GM12878 (cell line): ENCODE measurements around the gene ZNF226. TPM values are rescaled to one million over a fixed set of nuclear protein-coding genes. Genes with fewer than 3 reads are reported as not detected.

ENCODE experiments used
- BCL11A ChIP-seq: IDR thresholded peaks from 2 replicates; pipeline ENCODE4 v1.6.1; 2011; ENCODE audit warnings: low read depth, low read length
- CBFB ChIP-seq: IDR thresholded peaks from 2 replicates; pipeline ENCODE4 v1.6.1; 2016; ENCODE audit warnings: antibody characterized with exemption, low read depth
- GABPA ChIP-seq: IDR thresholded peaks from 2 replicates; pipeline ENCODE4 v1.6.1; 2014; ENCODE audit warnings: antibody characterized with exemption, low read depth, mild to moderate bottlenecking, inconsistent platforms
- LARP7 ChIP-seq: fragments of 450-650 bp; IDR thresholded peaks from 2 replicates; pipeline ENCODE4 v1.6.1; 2017; ENCODE audit warnings: mild to moderate bottlenecking
- MTA3 ChIP-seq: IDR thresholded peaks from 2 replicates; pipeline ENCODE4 v1.6.1; 2012; ENCODE audit warnings: low read length, inconsistent platforms, borderline replicate concordance
- SIX5 ChIP-seq: IDR thresholded peaks from 2 replicates; pipeline ENCODE4 v1.6.1; 2011; ENCODE audit warnings: mild to moderate bottlenecking, low read depth, low read length, moderate library complexity; ENCODE audit not compliant: severe bottlenecking
- YBX1 ChIP-seq: fragments of 450-650 bp; IDR thresholded peaks from 2 replicates; pipeline ENCODE4 v1.6.1; 2016; ENCODE audit warnings: antibody characterized with exemption
- ZBED1 ChIP-seq: IDR thresholded peaks from 2 replicates; pipeline ENCODE4 v1.6.1; 2016; ENCODE audit warnings: borderline replicate concordance
- polyA plus RNA-seq, 11 experiments: library from polyadenylated mRNA; depleted of rRNA in 4 of 11; unstranded in 6 of 11; stranded (reverse) in 5 of 11; fragments of >200 nt; fragmentation: Nextera tagmentation in 4 of 11; fragmentation: Illumina TruSeq in 1 of 11; extraction: Ambion mirVana in 4 of 11; extraction: Trizol in 1 of 11; gene quantifications; 1 replicate in 1 of 11; 2 replicates in 10 of 11; pipeline versions ENCODE4 v1.2.1 to v1.2.3, GENCODE V29; 2011 to 2016; ENCODE audit warnings: inconsistent platforms in 2 of 11, missing spikeins in 2 of 11, low read depth in 1 of 11
- total RNA-seq, 4 experiments: library from RNA; depleted of rRNA in 3 of 4; stranded (reverse); fragments of >200 nt in 3 of 4; fragmentation: Illumina TruSeq in 1 of 4; extraction: Trizol in 1 of 4; gene quantifications; 2 replicates each; pipeline versions ENCODE4 v1.2.1 to v1.2.3, GENCODE V29; 2013 to 2021
- TF ChIP-seq, protein P1 (sequence below): fragments of 450-650 bp; formaldehyde crosslinking; IDR thresholded peaks from 2 replicates; pipeline ENCODE4 v1.4.0; 2022; ENCODE audit warnings: mild to moderate bottlenecking, moderate library complexity
- TF ChIP-seq, protein P2 (sequence below): IDR thresholded peaks from 2 replicates; pipeline ENCODE4 v1.6.1; 2012; ENCODE audit warnings: mild to moderate bottlenecking, low read depth, low read length
- TF ChIP-seq, protein P3 (sequence below): fragments of 450-650 bp; IDR thresholded peaks from 2 replicates; pipeline ENCODE4 v1.6.1; 2017; ENCODE audit warnings: mild to moderate bottlenecking, moderate library complexity
- TF ChIP-seq, protein P4 (sequence below): fragments of 450-650 bp; formaldehyde crosslinking; IDR thresholded peaks from 2 replicates; pipeline ENCODE4 v1.5.0; 2022; ENCODE audit warnings: mild to moderate bottlenecking, missing genetic modification characterization

ZNF226 gene
- total and polyA plus RNA-seq, 10 of the 15 experiments (the other 5 are each of a cell fraction or from before 2014, with no cell fraction given) = 13.7 to 35.3 (median 18.3) TPM

GRCh38 chr19:44141191-44142058, 23.5 kb upstream of the ZNF226 start, which contains the start of gene ZNF234 (continued):
- TF ChIP-seq, protein P1, sequence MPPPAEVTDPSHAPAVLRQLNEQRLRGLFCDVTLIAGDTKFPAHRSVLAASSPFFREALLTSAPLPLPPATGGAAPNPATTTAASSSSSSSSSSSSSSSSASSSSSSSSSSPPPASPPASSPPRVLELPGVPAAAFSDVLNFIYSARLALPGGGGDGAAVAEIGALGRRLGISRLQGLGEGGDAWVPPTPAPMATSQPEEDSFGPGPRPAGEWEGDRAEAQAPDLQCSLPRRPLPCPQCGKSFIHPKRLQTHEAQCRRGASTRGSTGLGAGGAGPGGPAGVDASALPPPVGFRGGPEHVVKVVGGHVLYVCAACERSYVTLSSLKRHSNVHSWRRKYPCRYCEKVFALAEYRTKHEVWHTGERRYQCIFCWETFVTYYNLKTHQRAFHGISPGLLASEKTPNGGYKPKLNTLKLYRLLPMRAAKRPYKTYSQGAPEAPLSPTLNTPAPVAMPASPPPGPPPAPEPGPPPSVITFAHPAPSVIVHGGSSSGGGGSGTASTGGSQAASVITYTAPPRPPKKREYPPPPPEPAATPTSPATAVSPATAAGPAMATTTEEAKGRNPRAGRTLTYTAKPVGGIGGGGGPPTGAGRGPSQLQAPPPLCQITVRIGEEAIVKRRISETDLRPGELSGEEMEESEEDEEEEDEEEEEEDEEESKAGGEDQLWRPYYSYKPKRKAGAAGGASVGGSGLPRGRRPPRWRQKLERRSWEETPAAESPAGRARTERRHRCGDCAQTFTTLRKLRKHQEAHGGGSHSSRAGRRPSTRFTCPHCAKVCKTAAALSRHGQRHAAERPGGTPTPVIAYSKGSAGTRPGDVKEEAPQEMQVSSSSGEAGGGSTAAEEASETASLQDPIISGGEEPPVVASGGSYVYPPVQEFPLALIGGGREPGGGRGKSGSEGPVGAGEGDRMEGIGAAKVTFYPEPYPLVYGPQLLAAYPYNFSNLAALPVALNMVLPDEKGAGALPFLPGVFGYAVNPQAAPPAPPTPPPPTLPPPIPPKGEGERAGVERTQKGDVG (CRISPR knock-in tag) = no peak
- TF ChIP-seq, protein P2, sequence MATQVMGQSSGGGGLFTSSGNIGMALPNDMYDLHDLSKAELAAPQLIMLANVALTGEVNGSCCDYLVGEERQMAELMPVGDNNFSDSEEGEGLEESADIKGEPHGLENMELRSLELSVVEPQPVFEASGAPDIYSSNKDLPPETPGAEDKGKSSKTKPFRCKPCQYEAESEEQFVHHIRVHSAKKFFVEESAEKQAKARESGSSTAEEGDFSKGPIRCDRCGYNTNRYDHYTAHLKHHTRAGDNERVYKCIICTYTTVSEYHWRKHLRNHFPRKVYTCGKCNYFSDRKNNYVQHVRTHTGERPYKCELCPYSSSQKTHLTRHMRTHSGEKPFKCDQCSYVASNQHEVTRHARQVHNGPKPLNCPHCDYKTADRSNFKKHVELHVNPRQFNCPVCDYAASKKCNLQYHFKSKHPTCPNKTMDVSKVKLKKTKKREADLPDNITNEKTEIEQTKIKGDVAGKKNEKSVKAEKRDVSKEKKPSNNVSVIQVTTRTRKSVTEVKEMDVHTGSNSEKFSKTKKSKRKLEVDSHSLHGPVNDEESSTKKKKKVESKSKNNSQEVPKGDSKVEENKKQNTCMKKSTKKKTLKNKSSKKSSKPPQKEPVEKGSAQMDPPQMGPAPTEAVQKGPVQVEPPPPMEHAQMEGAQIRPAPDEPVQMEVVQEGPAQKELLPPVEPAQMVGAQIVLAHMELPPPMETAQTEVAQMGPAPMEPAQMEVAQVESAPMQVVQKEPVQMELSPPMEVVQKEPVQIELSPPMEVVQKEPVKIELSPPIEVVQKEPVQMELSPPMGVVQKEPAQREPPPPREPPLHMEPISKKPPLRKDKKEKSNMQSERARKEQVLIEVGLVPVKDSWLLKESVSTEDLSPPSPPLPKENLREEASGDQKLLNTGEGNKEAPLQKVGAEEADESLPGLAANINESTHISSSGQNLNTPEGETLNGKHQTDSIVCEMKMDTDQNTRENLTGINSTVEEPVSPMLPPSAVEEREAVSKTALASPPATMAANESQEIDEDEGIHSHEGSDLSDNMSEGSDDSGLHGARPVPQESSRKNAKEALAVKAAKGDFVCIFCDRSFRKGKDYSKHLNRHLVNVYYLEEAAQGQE = no peak
- TF ChIP-seq GABPA (peak; percentile 85), YBX1 (no peak), CBFB (peak; percentile 52; the same call in 1 of the 2 replicates), MTA3 (0 out of 2 replicates have a peak, but pooled peaks have one; percentile 21), ZBED1 (no peak), LARP7 (peak; percentile 30; the same call in 1 of the 2 replicates), BCL11A (no peak), SIX5 (peak; percentile 78)
- TF ChIP-seq, protein P3, sequence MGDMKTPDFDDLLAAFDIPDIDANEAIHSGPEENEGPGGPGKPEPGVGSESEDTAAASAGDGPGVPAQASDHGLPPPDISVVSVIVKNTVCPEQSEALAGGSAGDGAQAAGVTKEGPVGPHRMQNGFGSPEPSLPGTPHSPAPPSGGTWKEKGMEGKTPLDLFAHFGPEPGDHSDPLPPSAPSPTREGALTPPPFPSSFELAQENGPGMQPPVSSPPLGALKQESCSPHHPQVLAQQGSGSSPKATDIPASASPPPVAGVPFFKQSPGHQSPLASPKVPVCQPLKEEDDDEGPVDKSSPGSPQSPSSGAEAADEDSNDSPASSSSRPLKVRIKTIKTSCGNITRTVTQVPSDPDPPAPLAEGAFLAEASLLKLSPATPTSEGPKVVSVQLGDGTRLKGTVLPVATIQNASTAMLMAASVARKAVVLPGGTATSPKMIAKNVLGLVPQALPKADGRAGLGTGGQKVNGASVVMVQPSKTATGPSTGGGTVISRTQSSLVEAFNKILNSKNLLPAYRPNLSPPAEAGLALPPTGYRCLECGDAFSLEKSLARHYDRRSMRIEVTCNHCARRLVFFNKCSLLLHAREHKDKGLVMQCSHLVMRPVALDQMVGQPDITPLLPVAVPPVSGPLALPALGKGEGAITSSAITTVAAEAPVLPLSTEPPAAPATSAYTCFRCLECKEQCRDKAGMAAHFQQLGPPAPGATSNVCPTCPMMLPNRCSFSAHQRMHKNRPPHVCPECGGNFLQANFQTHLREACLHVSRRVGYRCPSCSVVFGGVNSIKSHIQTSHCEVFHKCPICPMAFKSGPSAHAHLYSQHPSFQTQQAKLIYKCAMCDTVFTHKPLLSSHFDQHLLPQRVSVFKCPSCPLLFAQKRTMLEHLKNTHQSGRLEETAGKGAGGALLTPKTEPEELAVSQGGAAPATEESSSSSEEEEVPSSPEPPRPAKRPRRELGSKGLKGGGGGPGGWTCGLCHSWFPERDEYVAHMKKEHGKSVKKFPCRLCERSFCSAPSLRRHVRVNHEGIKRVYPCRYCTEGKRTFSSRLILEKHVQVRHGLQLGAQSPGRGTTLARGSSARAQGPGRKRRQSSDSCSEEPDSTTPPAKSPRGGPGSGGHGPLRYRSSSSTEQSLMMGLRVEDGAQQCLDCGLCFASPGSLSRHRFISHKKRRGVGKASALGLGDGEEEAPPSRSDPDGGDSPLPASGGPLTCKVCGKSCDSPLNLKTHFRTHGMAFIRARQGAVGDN = no peak
- TF ChIP-seq, protein P4, sequence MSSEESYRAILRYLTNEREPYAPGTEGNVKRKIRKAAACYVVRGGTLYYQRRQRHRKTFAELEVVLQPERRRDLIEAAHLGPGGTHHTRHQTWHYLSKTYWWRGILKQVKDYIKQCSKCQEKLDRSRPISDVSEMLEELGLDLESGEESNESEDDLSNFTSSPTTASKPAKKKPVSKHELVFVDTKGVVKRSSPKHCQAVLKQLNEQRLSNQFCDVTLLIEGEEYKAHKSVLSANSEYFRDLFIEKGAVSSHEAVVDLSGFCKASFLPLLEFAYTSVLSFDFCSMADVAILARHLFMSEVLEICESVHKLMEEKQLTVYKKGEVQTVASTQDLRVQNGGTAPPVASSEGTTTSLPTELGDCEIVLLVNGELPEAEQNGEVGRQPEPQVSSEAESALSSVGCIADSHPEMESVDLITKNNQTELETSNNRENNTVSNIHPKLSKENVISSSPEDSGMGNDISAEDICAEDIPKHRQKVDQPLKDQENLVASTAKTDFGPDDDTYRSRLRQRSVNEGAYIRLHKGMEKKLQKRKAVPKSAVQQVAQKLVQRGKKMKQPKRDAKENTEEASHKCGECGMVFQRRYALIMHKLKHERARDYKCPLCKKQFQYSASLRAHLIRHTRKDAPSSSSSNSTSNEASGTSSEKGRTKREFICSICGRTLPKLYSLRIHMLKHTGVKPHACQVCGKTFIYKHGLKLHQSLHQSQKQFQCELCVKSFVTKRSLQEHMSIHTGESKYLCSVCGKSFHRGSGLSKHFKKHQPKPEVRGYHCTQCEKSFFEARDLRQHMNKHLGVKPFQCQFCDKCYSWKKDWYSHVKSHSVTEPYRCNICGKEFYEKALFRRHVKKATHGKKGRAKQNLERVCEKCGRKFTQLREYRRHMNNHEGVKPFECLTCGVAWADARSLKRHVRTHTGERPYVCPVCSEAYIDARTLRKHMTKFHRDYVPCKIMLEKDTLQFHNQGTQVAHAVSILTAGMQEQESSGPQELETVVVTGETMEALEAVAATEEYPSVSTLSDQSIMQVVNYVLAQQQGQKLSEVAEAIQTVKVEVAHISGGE (CRISPR knock-in tag) = no peak
